PFSK-1 (cell line): ENCODE results near the gene ZDHHC24. TPM values are rescaled to one million over a fixed set of nuclear protein-coding genes. Genes with fewer than 3 reads are reported as not detected.

Experiments
- FOXP2 ChIP-seq: optimal IDR thresholded peaks from 2 replicates; pipeline ENCODE3; 2011; ENCODE audit warnings: borderline replicate concordance, control low read depth, inconsistent platforms; ENCODE audit not compliant: insufficient read depth; ENCODE audit errors: extremely low read length, extremely low read depth
- POLR2AphosphoS5 ChIP-seq: IDR thresholded peaks from 2 replicates; pipeline ENCODE4 v1.6.1; 2012; ENCODE audit warnings: low read depth, mild to moderate bottlenecking, control low read depth, low read length, moderate library complexity
- SIN3A ChIP-seq: IDR thresholded peaks from 2 replicates; pipeline ENCODE4 v1.6.1; 2012; ENCODE audit warnings: mild to moderate bottlenecking, low read length, moderate library complexity, borderline replicate concordance; ENCODE audit not compliant: insufficient read depth
- TAF1 ChIP-seq: IDR thresholded peaks from 2 replicates; pipeline ENCODE4 v1.6.1; 2012; ENCODE audit warnings: low read length, control low read depth, borderline replicate concordance; ENCODE audit not compliant: insufficient read depth
- polyA plus RNA-seq: library from polyadenylated mRNA; unstranded; fragments of >200 nt; gene quantifications from one replicate; pipeline ENCODE4 v1.2.1, GENCODE V29; 2012; ENCODE audit warnings: low read depth, missing spikeins; ENCODE audit not compliant: insufficient read length
- TF ChIP-seq, protein P1 (sequence below), 2 experiments: IDR thresholded peaks; 2 replicates each; pipeline versions ENCODE4 v1.6.1 to v1.8.0; 2011 to 2012; ENCODE audit warnings: low read depth in 2 of 2, low read length in 2 of 2, control low read depth in 1 of 2, inconsistent platforms in 1 of 2, mild to moderate bottlenecking in 1 of 2, moderate library complexity in 1 of 2; ENCODE audit not compliant: insufficient read depth in 1 of 2

Gene ZDHHC24, protein sequence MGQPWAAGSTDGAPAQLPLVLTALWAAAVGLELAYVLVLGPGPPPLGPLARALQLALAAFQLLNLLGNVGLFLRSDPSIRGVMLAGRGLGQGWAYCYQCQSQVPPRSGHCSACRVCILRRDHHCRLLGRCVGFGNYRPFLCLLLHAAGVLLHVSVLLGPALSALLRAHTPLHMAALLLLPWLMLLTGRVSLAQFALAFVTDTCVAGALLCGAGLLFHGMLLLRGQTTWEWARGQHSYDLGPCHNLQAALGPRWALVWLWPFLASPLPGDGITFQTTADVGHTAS
- 27.9 TPM for polyA plus RNA-seq

DNA sequence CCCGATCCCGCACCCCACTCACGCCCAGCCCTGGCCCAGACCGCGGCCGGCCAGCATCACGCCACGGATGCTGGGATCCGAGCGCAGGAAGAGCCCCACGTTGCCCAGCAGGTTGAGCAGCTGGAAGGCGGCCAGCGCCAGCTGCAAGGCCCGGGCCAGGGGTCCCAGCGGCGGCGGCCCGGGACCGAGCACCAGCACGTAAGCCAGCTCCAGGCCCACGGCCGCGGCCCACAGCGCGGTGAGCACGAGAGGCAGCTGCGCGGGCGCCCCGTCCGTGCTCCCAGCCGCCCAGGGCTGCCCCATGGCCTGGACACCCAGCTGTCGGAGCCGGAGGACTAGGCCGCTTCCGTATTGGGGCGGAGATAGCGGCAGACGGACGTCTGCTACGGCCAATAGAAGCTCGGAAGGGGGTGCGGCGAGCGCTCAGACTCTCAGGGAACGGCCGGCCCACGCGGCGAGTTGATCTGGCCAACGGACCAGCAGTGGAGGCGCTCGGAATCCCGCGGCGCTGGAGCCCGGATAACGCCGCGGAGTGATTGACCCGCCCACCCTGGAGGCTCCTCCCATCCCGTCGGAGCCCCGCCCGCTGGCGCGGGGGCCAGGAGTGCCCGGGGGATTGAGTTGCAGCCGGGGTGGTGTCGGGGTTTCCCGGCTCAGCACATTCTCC lies at the start of gene ZDHHC24:
ZDHHC24 (minus strand) TSS at position 348 of the 667 bp plus-strand sequence; CDS start at position 303, 45 bp downstream.
- TF ChIP-seq POLR2AphosphoS5 (peak; percentile 73), SIN3A (peak; percentile 97; the same call in 1 of the 2 replicates), TAF1 (peak; percentile 65; the same call in 1 of the 2 replicates), FOXP2 (no peak)
- TF ChIP-seq, protein P1, sequence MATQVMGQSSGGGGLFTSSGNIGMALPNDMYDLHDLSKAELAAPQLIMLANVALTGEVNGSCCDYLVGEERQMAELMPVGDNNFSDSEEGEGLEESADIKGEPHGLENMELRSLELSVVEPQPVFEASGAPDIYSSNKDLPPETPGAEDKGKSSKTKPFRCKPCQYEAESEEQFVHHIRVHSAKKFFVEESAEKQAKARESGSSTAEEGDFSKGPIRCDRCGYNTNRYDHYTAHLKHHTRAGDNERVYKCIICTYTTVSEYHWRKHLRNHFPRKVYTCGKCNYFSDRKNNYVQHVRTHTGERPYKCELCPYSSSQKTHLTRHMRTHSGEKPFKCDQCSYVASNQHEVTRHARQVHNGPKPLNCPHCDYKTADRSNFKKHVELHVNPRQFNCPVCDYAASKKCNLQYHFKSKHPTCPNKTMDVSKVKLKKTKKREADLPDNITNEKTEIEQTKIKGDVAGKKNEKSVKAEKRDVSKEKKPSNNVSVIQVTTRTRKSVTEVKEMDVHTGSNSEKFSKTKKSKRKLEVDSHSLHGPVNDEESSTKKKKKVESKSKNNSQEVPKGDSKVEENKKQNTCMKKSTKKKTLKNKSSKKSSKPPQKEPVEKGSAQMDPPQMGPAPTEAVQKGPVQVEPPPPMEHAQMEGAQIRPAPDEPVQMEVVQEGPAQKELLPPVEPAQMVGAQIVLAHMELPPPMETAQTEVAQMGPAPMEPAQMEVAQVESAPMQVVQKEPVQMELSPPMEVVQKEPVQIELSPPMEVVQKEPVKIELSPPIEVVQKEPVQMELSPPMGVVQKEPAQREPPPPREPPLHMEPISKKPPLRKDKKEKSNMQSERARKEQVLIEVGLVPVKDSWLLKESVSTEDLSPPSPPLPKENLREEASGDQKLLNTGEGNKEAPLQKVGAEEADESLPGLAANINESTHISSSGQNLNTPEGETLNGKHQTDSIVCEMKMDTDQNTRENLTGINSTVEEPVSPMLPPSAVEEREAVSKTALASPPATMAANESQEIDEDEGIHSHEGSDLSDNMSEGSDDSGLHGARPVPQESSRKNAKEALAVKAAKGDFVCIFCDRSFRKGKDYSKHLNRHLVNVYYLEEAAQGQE (IDR thresholded peaks at IDR 0.05; ENCODE audit: insufficient read depth in 1 of 2, low read depth in 2 of 2, low read length in 2 of 2), result 0 out of 4 replicates have a peak, but pooled peaks of 1 of the 2 experiments have one; percentile 7

GRCh38 chr11:66595245-66595904 lies 49.5 kb upstream of the ZDHHC24 start:
- TF ChIP-seq FOXP2, result no peak
- TF ChIP-seq POLR2AphosphoS5, result no peak
- no peak for TF ChIP-seq SIN3A
- TF ChIP-seq, protein P1 (IDR thresholded peaks at IDR 0.05; ENCODE audit: insufficient read depth in 1 of 2, low read depth in 2 of 2, low read length in 2 of 2), result no peak

GRCh38 chr11:66593650-66594049 lies 47.8 kb upstream of the ZDHHC24 start:
- TF ChIP-seq, protein P1 (IDR thresholded peaks at IDR 0.05; ENCODE audit: insufficient read depth in 1 of 2, low read depth in 2 of 2, low read length in 2 of 2), result no peak

DNA sequence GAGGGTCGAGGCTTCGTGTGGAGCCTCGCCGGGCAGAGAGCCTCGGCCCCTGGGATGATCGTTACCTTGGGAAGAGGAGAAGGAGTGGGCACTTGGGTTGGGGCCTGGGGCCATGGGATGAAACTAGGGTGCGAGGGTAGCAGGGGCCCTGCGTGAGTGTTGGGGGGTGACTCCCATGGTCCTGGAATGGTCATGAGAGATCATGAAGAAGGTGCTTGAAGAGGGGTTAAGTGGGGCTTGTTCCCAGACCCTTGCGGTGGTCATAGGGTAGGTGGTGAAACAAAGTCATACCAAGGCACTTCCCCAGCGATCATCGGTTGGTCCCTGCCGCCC lies 47.4 kb upstream of the ZDHHC24 start:
- no peak; the same call in 1 of the 2 replicates for TF ChIP-seq TAF1
- 0 out of 2 replicates have a peak, but pooled peaks have one; percentile 1 for TF ChIP-seq SIN3A
- TF ChIP-seq, protein P1 (IDR thresholded peaks at IDR 0.05; ENCODE audit: insufficient read depth in 1 of 2, low read depth in 2 of 2, low read length in 2 of 2), result no peak
- TF ChIP-seq POLR2AphosphoS5, result no peak
